ENCODE results near the gene CIC.
"Not testable (repeated sequence)": the region's sequence is repeated elsewhere in the genome, so short reads cannot be mapped to it uniquely, and the experiment has no call there.

The CIC gene

GRCh38 chr19:42333975-42334696 is 65.1 kb downstream of the CIC start:
- H3K27me3 ChIP-seq: no peaks in the 10 kb centered on the region
- no peaks in the 10 kb centered on the region for H3K9me3 ChIP-seq
- no peaks in the 10 kb centered on the region for H3K4me1 ChIP-seq
- no peak for TF ChIP-seq CTCF (IDR thresholded peaks at IDR 0.05; ENCODE audit: low read depth, low read length)
- peaks cover 16% of the 10 kb centered on the region; the same call in 1 of the 2 replicates for H3K36me3 ChIP-seq
- DNase-seq: no peak
- no peak overlapping the region for H3K4me3 ChIP-seq (ENCODE audit: low read depth, low read length)

GRCh38 chr19:42334697-42335373 is 65.8 kb downstream of the CIC start:
- Histone ChIP-seq H3K4me3 (ENCODE audit: low read depth, low read length) (no peak overlapping the region), H3K36me3 (peaks cover 20% of the 10 kb centered on the region)

GRCh38 chr19:42335374-42335936 is 66.4 kb downstream of the CIC start:
- no peak overlapping the region for H3K4me3 ChIP-seq (ENCODE audit: low read depth, low read length)
- no peaks in the 10 kb centered on the region for H3K27me3 ChIP-seq
- no peak for TF ChIP-seq CTCF (IDR thresholded peaks at IDR 0.05; ENCODE audit: low read depth, low read length)
- DNase-seq: no peak
- peaks cover 20% of the 10 kb centered on the region for H3K36me3 ChIP-seq
- H3K4me1 ChIP-seq: no peaks in the 10 kb centered on the region
- H3K9me3 ChIP-seq: no peaks in the 10 kb centered on the region

More at GRCh38 chr19:42334697-42335373, 65.8 kb downstream of the CIC start:
- H3K9me3 ChIP-seq: no peaks in the 10 kb centered on the region
- no peaks in the 10 kb centered on the region for H3K27me3 ChIP-seq
- H3K4me1 ChIP-seq: no peaks in the 10 kb centered on the region
- TF ChIP-seq CTCF (IDR thresholded peaks at IDR 0.05; ENCODE audit: low read depth, low read length): no peak
- no peak for DNase-seq

GRCh38 chr19:42335971-42336370 is 66.9 kb downstream of the CIC start:
- DNase-seq: no peak
- H3K27me3 ChIP-seq: no peaks in the 10 kb centered on the region
- TF ChIP-seq CTCF (IDR thresholded peaks at IDR 0.05; ENCODE audit: low read depth, low read length): no peak

GRCh38 chr19:42339126-42339860 is 70.2 kb downstream of the CIC start:
- peaks cover 20% of the 10 kb centered on the region for H3K36me3 ChIP-seq
- not testable (repeated sequence) for H3K4me3 ChIP-seq (ENCODE audit: low read depth, low read length); H3K27me3 ChIP-seq; DNase-seq; H3K4me1 ChIP-seq; H3K9me3 ChIP-seq

More at GRCh38 chr19:42335971-42336370, 66.9 kb downstream of the CIC start:
- H3K4me1 ChIP-seq: no peaks in the 10 kb centered on the region
- H3K36me3 ChIP-seq: peaks cover 20% of the 10 kb centered on the region
- H3K4me3 ChIP-seq (ENCODE audit: low read depth, low read length): no peak overlapping the region
- no peaks in the 10 kb centered on the region for H3K9me3 ChIP-seq

- peaks cover 20% of the 10 kb centered on the region for H3K36me3 ChIP-seq
- not testable (repeated sequence) for H3K27me3 ChIP-seq; DNase-seq; H3K4me3 ChIP-seq (ENCODE audit: low read depth, low read length); H3K9me3 ChIP-seq; H3K4me1 ChIP-seq
These were observed 70.9 kb downstream of the CIC start for GRCh38 chr19:42339922-42340321.
